RKO (cell line): ENCODE results near the gene ITPR2.
"Not testable (repeated sequence)": the region's sequence is repeated elsewhere in the genome, so short reads cannot be mapped to it uniquely, and the experiment has no call there.

Source experiments
- DNase-seq: peaks from one replicate; pipeline ENCODE4 v3.0.0-alpha.2; 2016; ENCODE audit warnings: low spot score

Gene ITPR2

DNA sequence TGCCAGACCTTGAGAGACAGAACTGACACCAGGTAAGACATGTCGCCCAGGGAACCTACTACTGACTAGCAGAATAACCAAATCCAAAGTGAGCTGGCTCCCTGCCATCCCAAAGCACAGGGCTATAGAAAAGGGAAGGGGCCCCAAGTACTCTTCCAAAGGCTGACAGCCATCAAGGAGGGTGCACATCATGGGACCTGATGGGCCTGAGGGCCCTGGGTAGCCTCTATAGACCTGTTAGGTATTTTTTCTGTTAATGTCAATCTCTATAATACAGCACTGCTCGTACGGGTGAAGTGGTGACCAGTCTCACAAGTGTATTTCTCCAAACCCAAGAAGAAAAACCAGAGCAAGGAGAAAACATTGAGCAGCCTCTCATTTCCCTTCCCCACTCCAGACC is 171.6 kb downstream of the ITPR2 start:
- no peak for DNase-seq

DNA sequence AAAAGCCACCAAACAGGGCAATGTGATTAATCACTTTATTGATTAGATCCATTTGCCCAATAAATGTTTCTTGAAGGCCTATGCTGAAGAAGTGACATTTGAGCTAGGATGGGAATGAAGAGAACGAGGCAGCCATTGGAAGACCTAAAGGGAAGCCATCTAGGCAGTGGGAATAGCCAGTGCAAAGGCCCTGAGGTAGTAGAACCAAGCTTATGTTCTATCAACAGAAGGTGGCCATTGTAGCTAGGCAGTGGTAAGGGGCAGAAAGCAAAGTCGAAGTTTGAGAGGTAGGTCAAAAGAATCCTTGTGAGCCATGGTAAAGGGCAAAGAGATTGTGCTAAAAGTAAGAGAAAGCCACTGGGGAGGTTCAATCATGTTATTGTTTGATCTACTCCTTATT is 173.1 kb downstream of the ITPR2 start:
- DNase-seq, result no peak

DNA sequence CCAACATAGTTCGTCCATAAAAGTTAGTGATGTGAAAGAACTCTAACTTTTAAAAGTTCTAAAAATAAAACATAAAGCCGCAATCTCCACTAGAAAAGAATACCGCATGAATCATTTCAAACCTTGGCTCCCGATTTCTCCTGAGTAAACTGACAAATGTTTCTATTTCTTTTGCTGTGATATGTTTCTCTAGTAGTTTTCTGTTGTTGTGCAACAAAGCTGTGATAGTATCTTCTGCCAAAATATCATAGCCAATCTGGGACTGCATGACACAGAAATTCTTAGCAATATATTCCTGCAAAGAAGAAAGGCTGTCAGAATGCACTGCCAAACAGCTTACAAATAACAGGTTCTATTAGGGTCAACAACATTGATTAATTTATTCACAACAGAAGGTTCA is 174.0 kb downstream of the ITPR2 start:
- no peak for DNase-seq

DNA sequence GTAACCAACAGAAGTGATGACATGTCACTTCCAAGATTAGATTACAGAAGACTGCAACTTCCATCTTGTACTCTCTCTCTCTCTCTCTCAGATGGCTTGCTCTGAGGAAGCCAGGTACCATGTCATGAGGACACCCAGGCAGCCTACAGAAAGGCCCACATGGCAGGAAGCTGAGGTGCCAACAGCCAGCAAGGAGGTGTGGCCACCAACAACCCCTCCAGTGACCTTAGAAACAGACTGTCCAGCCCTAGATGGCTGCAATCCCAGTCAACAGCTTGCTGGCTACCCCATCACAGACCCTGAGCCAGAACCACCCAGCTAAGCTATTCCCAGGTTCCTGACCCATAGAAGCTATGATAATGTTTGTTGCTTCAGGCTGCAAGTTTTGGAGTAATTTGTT is 178.4 kb downstream of the ITPR2 start:
- DNase-seq, result no peak

DNA sequence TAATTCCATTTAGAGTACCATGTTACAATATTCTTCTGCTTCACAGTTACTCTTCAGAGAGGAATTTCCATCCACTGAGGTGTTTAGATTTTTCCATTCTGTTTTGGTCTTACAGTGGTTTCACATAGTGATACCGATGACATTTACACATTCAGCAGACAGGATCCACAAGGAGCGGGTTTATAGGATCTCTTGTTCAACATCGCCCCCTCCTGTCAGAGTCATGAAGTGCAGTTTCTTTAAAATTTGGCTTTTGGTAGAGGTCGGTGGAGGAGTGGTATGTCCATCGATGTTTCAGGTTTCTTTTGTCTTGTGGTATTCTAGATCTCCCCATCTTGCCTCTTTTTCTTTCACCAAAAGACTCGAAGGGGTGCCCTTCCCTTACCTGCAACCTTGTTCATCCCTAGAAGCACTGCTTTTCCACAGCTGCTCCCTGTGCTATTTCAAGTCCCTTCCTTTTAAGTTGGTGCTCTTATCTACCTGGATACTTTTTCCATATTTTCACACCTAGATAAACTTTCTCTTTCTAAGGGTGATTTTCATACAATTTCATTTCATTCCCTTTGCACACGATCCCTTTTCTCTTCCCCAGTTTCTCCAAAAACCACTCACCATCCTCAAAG is 181.3 kb downstream of the ITPR2 start:
- peak; percentile 32 for DNase-seq

DNA sequence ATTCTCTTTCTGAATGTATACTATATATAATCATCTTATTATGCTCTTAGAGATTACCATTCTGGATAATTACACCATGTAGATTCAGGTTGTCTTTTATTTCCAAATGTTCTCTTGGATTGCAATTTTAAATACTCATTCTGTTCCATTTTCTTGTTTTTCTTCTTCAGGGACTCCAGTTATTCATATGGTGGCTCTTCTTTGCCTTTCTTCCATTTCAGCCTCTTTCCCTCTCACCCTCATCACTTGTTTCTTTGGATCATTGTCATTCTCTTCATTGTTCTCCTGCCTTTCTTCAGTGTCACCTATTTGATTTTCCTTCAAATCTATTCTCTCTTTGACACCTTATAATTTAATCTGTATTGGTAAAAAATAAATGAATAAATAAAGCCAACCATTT is 182.0 kb downstream of the ITPR2 start:
- no peak for DNase-seq

DNA sequence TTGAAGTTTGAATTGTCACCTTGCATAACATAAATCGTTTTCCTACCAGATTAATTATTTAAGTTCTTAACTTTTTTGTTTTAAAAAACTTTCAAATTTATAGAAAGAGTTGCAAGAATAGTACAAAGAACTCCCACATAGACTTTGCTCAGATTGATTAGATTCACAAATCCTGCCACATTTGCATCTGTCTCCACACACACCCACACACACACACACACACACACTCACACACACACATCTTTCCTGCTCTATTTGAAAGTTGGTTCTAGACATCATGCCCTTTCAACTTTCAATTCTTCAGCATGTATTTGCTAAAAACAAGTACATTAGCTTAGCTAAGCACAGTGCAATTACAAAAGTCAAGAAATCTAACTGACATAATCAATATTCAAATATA is 184.0 kb downstream of the ITPR2 start:
- DNase-seq, result no peak

DNA sequence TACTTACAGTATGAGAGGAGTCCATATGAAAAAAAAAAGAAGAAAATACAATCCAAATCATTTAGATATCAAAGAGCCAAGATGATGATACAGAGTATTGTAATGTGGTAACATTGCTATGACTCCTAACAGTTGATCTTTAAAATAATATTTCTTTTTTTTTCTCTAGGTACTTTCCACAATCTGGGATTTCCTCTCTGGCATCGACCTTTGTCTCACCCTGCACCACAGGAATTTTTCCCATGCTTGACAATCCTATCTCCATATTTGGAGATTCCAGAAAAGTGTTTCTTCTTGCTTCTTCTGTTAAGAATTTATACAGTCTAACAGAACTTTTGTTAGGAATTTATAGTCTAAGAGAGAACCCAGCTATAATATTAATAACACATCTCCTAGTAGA is 184.4 kb downstream of the ITPR2 start:
- no peak for DNase-seq

DNA sequence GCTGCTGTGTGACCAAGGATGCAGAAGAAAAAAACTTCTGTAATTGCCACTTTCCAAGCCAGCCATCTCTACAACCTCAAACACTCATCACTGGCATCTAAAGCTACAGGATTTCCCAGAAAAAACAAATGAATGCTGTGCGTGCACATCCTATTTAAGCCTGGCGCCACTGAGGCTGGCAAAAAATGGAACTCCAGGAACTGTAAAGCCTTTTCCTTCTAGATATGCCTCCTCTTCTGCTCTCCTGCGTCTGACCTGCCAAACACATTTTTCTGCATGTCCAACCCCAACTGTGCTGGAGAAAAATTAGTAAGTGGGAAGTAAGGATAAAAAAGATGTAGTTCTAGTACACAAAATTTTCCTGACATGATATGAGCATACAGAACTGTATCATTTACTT is 184.9 kb downstream of the ITPR2 start:
- DNase-seq, result no peak

DNA sequence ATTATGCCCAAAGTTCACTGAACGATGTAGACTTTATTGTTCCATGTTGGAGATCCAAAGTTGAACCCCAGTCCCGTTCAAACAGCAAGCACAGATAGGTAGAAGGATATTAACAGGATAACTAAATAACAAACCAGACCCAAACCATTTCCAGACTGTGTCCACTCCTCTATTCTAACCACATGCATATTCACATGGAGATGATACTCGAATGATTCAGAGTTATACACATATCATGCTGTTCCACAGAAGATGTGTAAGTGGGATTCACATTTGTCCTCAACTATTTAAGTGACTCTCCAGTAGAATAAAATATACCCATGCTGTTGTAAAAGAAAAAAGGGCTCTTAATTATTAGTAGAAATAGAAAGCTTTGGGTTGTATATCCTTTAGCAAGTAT is 185.9 kb downstream of the ITPR2 start:
- no peak for DNase-seq

DNA sequence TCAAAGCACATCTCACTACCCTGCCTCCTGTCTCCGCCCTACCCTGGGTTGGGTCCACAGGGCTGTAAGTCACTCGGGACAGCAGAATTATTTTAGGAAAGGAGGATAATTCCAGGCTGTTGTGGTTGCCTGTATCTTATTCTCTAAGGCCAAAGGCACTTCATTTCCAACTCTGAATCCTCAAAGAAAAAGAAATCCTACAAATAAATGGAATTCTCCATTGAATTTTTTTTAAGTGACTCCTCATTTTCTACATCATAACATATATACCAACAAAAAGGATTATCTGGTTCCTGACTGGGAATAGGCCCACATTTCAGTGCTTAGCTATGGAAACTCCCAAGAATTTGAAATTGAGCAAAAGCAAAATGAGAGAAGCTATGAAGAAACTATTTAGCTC is 186.4 kb downstream of the ITPR2 start:
- DNase-seq, result no peak

DNA sequence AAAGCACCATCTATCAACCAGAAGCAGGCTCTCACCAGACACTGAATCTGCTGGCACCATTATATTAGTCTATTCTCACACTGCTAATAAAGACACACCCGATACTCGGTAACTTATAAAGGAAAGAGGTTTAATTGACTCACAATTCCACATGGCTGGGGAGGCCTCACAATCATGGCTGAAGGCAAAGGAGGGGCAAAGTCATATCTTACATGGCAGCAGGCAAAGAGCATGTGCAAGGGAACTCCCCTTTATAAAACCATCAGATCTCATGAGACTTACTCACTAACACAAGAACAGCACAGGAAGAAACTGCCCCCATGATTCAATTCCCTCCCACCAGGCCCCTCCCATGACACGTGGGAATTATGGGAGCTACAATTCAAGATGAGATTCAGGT is 188.6 kb downstream of the ITPR2 start:
- DNase-seq, result not testable (repeated sequence)

DNA sequence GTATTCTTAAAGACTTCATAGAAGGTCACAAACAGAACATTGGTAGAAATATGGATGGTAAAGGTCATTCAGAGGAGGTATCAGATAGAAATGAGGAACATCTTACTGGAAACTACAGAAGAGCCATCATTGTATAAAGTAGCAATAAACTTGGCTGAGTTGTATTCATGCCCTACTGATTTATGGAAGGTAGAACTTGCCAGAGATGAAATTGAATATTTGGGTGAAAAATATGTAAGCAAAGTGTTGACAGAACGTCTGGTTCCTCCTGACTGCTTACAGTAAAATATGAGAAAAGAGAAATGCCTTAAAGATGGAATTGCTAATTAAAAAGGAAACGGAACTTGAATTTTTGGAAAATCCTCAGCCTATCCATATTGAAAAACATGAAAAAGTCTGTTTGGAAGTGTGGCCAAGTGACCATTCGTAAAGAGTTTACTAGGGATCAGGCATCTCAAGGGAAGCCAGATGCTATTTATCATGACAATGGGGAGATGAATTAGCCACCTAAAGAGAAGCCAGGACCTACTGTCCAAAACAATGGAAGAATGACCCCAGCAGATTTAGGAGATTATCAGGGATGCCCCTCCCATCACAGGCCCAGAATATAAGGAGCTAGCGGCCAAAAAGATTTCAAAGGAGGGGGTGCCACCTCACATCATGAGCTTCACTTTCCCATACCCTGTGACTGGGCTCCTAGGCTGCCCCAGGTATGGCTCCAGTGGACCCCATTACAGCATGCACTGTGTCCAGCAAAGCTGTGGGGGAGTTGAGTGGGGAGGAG is 189.3 kb downstream of the ITPR2 start:
- DNase-seq, result no peak

DNA sequence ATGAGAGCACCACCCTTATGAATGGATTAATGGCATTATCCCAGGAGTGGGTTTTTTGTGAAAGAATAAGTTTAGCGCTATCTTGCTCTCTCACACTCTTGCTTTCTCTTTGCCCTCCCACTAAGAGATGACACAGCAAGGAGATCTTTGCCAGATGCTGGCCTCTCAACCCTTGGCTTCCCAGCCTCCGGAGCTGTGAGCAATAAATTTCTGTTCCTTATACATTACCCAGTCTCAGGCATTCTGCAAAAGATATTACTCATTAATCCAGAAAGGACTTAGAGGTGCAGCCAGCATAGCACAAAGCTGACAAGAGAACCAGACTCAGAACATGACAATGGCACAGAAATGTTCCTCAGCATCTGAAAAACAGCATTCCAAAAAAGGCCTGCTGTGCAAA is 190.6 kb downstream of the ITPR2 start:
- no peak for DNase-seq

DNA sequence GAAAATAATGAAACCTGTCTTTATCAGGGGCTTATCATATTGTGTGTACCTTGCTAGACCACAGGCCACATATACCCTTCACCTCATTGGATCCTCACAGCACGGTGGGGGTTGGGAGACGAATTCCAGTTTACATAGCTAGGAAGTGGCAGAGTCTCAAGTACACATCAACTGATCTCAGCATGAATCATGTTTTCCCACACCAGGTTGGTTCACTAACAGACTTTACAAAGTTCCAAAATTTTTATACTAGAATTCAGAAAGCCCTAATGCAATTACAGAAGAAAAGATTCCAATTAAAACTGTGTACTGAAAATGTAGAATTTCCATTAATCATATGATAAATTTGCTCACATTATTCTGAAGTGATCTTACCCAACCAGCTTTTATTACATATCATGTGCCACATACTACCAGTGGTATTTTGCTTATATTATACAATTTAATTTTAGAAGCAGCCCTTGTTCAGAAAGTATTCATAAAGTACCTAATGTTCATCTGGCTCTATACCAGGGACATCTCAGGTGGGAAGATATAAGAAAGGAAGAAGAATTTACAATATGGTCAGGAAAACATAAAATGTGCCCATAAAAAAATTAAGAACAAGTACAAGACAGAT is 196.2 kb downstream of the ITPR2 start:
- peak; percentile 21 for DNase-seq

DNA sequence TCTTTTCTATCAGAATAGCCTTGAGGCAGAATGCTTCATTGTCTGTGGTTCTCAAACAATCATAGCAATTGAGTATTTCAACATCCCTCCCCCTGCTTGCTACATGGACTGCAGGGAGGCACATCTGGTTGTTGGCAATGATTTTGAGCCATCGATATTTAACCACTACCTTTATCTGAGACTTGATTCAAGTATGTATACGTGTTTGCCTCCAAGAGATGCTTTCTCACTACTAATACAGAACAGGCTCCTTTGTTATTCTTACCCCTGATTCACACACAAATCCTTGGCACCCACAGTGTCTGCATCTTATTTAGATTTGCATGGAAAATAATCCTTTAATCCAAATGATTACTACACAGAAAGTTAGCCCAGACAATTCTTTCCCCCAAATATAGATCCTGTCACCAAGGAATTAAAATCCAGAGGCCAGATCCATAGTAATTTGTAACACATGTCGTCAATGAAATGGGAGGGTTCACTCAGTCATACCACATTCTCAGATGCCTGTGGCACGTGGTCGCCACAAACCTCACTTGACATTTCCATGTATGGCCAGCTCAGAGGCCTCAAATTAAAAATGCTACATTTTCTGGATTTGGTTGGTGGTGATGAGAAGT is 199.3 kb downstream of the ITPR2 start:
- DNase-seq, result no peak

DNA sequence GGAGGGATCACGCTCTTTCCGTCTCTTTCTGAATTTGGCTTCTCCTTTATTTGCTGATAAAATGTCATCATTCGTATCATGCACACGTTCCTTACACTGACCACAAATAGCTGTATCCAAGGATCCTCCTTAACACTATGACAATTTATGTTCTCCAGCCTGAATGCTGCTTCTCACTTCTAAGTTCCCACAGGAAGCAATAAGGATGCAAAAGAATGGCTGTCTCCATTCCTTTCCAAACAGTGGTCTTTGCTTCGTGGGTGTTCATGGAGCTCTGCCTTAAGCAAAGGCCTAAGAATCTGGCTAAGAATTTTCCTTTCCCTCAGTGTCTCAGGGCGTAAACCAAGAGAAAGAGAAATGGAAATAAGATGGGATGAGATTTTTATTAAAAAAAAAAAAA is 200.2 kb downstream of the ITPR2 start:
- no peak for DNase-seq

DNA sequence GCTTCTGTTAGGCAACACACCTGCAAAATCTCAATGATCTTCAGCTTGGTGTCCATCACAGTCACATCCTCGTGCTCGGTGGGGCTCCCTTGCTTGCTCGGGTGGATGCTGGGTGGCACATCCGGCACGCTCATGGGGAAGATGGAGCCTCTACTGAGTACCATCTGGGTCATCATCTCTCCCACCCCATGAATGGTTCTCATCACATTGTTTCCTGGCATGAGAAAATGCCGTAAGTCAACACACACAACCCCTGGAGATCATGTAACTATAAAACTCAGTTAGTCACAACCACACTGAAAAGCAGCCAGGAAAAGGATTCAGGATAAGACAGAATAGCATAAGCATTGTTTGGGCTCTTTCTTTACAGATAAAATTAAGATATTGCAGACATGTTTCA is 201.1 kb downstream of the ITPR2 start:
- DNase-seq, result no peak

DNA sequence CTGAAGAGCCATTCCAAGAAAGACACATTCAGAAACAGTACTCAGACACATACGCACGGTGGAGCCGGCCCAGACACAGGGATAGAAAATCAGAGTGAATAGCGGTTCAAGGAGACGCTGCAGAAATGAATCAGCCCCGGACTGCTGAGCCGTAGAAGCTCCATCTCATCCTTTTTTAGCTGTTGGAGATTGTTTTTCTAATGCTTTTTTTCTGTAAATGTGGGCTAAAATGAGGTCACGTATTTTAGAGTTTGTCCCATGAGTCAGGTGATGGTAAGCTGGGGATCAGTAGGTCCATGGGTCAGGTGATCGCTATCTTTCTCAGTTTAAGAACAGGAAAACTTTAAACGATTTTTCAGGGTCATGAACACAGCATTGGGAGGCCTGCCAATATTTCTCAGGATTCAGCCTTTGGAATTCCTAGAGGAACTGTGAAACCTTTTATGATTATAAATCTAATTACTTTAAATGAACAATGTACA is 202.4 kb downstream of the ITPR2 start:
- DNase-seq, result no peak

DNA sequence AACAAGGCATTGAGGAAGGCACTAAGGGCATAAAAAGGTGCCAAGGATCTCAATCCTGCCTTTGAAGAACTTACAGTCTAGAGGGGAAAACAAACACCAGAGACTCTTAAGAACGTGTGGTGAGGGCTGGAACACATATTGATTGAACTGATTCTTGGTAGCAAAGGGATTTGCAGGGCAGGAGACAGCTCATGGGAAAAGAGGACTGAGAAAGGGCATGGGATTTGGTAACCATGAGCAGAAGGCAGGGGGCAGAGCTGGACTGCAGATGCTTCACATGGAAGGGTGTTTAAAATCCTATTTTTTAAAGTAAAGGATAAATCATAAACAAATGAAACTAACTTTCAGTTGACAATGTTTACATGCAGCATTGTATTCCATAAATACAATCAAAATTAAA is 203.1 kb downstream of the ITPR2 start:
- no peak for DNase-seq

DNA sequence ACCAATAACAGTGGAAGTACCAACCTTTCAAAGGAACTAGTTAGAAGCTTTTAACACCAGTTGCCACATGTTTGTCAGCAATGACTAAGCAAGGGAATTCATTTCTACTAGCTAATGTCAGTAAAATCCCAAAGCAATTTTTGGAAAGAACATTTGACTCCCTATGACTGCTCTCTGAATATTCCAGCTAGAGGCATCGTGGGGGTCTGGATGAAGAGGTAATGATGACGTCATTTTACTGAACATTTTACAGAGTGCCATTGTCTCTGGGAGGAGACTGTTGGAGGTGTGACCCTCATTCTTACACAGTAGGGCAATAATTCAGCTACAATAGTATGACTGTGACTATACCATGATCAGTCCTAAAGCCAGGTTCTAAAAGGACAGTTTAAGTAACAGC is 204.8 kb downstream of the ITPR2 start:
- DNase-seq, result no peak

DNA sequence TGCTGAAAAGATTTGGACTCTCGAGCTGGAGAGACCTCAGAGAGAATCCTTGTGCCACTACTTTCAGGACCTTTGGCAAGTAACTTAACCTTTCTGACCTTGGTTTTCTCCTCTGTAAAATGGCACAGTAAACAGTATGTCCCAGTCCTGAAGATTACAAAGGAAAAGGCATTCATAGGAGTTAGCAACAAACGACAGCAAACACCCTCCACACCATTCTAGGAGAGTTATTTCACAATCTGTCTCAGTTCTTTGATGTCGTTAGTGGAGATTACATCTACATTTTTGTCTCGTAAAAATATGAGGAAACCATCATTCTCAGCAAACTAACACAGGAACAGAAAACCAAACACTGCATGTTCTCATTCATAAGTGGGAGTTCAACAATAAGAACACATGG is 205.7 kb downstream of the ITPR2 start:
- no peak for DNase-seq

DNA sequence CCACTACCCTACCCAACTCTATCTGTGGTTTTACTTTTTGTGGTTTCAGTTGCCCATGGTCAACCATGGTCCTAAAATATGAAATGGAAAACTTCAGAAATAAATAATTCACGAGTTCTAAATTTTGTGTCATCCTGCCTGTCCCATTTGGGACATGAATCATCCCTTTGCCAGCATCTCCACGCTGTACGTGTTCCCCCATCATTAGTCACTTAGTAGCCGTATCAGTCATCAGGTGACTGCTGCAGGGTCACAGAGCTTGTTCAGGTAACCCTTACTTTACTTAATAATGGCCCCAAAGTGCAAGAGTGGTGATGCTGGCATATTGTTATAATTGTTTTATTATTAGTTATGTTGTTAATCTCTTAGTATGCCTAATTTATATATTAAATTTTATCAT is 209.9 kb downstream of the ITPR2 start:
- DNase-seq, result peak; percentile 18
